GM19238 (cell line): ENCODE data around the gene SNX8.

ENCODE experiments used
- DNase-seq: peaks from one replicate; pipeline ENCODE4 v3.0.0; 2011; ENCODE audit warnings: low spot score; ENCODE audit not compliant: insufficient read length

Gene SNX8

DNA sequence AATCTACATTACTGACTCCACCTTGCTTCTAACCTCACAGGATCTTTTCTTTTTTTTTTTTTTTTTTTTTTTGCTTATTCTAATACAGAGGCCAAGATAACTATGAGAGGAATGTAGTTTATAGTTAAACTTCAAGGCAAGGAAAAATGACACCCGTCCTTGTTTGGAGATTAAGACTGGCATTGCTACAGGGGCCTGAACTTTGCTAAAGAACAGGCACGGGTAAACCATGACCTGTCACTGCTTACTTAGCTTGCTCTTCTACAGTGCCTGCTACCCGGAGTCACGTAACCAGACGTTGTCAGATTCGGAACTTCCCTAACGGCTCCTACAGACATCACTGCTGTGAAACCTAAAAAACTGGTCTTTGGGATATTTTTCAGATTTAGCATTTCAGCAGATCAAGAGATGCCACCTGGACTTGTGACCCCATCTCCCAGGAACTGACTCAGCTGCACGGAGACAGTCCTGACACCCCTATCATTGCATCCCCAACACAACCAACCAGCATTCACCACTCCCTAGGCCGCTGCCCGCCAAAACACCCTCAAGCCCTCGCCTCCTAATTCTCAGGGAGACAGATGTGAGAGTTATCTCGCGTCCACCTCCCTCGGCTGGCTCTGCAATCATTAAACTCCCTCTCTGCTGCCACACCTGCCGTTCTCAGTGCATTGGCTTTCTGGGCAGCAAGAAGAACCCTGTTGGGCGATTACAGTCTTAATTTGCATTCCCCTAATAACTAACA is 109.0 kb downstream of the SNX8 start:
- DNase-seq = no peak

GRCh38 chr7:2204446-2204845 is 109.8 kb downstream of the SNX8 start:
- no peak for DNase-seq

- DNase-seq = no peak
Observed at GRCh38 chr7:2203766-2204300, 110.4 kb downstream of the SNX8 start.

DNA sequence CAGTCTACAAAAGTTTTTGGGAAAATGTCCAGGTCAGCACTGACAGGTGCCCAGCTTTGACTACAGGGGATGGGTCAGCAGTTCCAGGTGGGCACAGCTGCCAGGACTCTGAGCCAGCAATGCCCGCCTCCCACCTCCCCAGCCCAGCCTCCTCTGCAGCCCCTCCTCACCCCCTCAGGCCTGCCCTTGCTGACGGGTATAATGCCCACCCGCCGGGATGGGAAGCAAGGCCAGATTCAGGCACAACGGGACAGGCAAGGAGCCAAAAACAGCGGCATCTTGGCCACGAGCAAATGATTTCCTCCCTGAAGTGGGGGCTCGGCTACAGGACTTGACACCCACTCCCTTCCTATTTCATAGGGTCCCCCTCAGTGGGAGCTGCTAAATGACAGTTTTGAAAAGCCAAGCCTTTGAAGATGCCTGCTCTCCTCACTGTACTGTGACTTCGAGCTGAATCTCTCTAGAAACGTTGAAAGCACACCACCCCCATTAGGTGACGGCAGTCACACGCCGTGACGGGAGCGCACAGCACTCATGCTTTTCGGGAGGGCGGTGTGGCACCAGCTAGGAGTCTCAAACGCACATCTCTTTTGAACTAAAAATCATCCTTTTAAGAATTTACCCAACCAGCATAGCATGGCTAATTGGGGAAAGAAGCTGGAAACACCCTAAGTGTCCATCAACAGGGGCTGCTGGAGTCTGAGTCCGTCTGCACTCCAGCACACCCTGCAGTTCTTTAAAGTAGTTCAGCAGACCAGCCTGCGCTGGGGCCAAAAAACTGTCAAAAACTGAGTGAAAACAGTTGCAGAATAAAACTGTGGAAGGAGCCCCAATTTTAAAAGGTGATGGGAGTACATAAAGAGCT is 111.1 kb downstream of the SNX8 start:
- DNase-seq = no peak

GRCh38 chr7:2202361-2202761 is 111.9 kb downstream of the SNX8 start:
- no peak for DNase-seq
